ENCODE results near the gene INPP5A.
"Not testable (repeated sequence)": the region's sequence is repeated elsewhere in the genome, so short reads cannot be mapped to it uniquely, and the experiment has no call there.

INPP5A gene

DNA sequence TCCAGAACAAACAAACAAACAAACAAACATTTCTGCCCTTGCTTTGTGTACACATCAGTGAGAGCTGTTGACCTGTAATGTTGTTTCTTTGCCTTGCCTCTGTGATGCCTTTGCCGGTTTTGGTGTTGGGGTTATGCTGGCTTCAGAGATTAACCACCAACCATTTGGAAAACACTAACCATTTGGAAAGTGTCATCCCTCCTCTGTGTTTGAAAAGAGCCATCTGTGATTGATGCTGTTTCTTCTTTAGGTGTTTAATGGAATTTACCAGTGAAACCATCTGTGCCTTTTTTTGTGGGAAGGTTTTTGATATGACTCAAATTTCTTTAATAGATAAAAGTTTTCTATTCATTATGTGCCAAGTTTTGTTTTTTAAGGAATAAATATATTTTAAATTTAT is 46.5 kb downstream of the INPP5A start:
- DNase-seq: no peak

GRCh38 chr10:132585732-132586722 is 48.4 kb downstream of the INPP5A start:
- no peak for DNase-seq

DNA sequence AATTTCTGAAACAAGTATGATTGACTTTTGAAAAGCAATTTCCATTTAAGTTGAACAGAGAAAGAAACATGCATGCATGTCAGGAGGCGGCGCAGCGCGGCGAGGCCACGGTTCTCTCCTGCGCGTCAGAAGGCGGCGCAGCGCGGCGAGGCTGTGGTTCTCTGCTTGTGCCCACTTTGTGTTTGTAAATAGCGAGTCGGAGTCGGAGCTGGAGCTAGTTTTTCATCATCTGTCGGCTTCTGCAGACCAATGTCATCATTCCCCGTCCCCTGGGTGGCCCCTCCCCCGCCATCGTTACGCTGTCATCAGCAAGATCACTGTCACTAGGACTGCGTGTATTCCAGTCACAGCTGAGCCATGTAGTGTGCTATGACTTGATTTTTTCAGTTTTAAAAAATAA is 49.2 kb downstream of the INPP5A start:
- DNase-seq: no peak

DNA sequence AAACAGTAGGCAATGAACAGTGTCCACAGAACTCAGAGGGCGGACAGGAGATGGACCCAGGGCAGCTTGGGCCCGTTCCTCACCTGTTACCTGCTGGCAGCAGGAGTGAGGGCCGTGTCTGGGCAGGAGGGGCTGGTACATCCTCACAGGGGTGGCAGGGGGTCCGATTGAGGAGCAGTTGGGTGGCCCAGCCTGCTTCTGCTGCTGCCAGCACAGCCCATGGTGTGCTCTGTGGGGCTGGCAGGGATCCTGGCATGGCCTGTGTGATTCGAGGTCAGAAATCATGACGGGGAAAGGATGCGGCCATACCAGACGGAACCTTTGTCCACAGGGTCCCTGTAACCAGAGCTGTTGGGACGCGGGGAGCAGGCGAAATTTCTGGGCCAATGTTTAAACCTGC is 49.6 kb downstream of the INPP5A start:
- no peak for DNase-seq

DNA sequence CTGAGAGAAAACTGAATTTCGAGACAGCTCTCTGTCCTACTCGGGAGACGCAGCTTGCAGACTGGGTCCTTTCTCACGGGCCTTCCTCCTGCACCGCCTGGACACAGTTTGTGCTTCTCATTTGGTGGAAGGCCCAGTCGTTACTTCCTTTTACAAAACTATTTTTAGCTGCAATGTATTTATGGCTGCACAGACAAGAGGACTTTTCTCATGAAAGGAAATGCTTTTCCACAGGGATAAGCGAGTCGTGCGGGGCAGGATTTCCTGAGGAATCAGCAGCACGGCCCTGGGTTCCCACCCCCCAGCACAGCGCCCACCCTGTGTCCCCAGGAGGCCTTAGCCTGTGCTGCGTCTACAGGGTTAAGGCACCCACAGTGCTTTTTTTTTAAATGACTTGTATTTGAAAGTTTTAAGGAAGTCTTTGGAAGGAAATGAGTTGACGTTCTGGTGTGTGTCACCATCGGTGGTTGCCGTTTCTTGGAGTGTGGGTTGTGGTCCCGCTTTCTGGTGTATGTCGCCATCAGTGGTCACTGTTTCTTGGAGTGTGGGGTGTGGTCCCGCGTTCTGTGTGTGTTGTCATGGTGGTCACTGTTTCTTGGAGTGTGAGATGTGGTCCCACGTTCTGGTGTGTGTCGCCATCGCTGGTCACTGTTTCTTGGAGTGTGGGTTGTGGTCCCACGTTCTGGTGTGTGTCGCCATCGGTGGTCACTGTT is 50.9 kb downstream of the INPP5A start:
- no peak for DNase-seq

GRCh38 chr10:132589015-132589414 is 51.4 kb downstream of the INPP5A start:
- DNase-seq: no peak

GRCh38 chr10:132589681-132590080 is 52.1 kb downstream of the INPP5A start:
- no peak for DNase-seq

DNA sequence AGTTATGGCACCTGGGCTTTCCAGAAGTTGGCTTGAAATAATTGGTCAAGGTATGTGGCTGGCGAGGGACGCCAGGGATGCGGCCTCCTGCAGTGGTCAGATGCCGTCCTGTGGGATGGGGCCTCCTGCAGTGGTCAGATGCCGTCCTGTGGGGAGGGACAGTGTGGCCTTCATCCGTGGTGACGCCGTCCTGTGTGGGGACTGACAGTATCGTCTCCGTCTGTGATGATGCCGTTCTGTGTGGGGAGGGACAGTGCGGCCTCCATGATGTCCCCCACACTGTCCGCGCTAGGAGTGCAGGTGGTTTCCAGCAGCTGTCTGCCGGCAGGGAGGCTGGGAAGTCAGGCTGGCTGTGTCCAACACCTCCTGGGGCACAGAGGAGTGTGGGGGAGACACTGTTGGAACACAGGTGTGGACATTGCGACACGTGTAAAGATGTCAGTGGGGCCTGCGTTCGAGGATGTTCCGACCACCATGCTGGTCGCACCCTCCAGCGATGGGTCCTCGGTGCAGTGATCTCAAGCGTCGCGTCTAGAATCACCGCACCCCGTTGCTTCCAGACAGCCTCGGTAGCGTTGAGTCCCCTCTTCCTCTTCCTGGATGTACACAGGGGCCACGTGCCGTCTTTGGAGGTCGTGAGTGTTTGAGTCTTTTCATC is 52.6 kb downstream of the INPP5A start:
- DNase-seq: no peak

GRCh38 chr10:132590752-132591121 is 53.1 kb downstream of the INPP5A start:
- no peak for DNase-seq

DNA sequence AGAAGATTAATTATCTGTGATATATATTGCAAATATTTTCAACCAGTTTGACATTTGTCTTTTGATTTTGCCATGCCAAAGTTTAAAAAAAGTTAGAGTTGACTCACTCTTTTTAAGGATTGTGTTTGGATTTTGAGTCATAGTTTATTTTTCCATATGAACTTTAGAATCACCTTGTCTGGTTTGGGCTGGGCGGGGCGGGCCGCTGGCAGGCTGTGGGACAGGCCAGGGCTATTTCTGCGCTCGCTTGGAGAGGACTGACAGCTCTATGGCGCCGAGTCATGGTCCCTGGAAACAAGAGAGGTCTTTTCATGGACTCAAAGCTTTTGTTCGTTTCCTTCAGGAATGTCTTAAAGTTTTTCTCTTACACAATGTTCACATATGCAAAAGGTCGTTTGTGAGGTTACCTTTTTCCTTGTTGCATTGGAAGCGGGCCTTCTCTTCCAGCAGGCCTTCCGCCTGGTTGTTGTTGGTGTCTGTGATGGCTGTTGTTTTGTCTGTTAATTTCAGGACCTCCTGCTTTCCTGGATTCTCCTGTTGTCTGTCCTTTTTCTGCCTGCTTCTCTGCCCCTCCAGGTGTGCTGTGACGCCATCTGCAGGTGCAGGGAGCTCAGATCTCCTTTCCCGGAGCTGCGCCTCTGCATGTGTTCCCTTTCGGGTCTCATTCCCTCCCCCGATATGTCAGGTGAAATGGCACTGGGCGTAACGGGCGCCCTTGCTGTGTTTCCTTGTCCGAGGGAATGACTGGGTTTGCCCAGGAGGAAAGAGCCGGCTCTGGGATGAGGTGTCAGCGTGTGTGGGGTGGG is 53.8 kb downstream of the INPP5A start:
- no peak for DNase-seq

DNA sequence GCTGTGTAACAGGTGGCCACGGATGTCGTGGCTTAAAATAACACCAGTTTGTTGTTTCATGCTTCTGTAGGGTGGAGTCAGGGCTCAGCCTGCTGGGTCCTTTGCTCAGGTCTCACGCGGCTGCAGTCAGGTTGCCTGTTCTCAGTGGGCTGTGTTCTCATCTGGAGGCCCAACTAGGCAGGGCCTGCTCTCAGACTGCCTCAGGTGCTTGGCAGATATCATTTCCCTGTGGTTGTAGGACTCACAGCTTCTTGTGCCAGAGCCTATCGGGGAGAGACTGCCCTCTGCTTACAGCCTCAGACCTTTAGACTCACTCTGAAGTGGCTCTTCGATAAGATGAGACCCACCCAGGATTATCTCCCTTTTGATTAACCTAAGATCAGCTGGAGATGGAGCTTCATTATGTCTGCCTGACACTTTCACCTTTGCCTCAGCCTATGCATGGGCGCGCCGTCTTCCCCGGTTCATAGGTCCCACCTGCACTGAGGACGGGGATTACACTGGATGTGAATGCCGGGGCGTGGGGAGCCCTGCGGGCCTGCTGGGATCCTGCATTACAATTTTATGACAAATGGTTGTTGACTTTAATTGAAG is 55.3 kb downstream of the INPP5A start:
- DNase-seq: no peak

DNA sequence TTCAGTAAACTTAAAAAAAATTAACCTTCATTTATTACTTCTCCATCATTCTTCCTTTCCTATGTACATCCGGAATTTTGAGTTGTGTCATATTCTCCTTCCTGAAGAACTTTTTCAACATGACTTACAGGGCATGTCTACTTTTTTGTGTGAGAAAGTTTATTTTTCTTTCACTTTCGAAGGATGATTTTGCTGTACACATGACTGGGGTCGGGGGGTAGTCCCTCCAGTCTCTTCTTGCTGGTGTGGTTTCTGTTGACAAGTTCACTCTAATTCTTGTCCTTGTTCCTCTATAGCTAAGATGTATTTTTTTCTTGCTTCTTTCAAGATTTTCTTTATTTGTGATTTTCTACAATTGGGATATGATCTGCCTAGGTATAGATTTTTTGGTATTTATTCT is 55.8 kb downstream of the INPP5A start:
- DNase-seq: no peak

DNA sequence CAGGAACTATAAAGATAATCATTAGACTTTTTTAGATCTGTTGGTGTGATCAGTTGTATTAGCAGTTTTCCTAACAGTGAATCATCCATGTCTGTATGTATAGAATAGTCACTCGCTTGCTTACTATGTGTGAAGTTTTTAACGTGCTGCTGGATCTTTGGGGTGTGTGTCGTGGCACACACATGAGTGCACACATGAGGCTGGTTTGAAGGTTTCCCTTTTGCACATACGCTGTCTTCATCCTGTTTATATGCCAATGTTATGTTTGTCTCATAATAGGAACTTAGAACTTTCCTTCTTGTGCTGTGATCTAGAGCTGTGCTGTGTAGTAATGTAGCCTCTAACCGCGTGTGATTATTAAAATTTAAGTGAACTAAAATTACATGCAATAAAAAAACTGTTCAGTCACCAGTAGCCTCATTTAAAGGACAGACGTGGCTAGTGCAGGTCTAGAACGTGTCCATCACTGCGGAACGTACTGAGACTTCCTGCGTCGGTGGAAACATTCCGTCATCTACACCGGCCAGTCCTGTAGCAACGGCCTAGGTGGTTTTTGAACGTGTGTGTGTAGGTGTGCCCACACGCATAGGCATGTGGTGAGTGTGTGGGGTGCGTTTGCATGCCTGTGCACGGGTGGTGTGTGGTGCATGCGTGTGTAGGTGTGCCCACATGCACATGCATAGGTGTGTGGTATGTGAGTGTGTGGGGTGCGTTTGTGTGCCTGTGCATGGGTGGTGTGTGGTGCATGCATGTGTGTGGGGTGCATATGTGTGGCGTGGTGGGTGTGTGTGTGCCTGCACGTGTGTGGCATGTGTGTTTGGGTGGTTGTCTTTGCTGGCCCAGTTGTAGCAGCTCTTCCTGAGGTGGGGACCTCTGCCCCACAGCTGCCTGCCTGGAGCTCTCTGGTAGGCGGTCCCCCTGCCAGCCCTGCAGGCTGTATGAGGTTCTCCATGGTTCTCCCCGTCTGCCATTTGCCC is 56.6 kb downstream of the INPP5A start:
- DNase-seq: no peak

GRCh38 chr10:132595021-132595420 is 57.4 kb downstream of the INPP5A start:
- no peak for DNase-seq

DNA sequence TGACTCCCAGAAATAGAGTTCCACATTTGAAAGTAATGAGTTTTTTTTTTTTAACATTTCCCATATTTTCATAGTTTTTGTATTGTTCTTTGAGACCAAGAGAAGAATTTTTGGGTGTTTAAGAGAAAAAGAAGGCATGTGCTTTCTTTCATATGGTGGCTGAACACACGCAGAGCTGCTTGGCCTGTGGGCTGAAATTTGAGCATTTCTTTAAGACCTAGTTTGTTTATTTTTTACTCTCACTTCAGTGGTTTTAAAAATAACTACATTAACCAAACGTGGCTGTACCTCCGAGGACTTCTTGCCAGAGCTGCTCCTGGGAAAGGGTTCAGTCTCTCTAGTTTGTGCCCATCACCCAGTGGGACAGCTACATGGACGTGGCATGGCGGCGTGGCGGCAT is 58.3 kb downstream of the INPP5A start:
- no peak for DNase-seq

- no peak for DNase-seq
Measured at GRCh38 chr10:132596742-132597279, 59.2 kb downstream of the INPP5A start.

DNA sequence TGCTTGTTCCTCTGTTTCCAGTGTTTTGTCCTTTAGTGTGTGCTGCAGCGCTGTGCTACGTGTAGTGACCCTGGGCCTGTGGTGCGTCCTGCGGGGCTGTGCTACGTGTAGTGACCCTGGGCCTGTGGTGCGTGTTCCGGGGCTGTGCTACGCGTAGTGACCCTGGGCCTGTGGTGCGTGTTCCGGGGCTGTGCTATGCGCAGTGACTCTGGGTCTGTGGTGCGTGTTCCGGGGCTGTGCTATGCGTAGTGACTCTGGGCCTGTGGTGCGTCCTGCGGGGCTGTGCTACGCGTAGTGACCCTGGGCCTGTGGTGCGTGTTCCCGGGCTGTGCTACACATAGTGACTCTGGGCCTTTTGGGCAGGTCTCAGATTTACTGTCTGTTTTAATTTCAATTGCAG is 60.1 kb downstream of the INPP5A start:
- DNase-seq: no peak

DNA sequence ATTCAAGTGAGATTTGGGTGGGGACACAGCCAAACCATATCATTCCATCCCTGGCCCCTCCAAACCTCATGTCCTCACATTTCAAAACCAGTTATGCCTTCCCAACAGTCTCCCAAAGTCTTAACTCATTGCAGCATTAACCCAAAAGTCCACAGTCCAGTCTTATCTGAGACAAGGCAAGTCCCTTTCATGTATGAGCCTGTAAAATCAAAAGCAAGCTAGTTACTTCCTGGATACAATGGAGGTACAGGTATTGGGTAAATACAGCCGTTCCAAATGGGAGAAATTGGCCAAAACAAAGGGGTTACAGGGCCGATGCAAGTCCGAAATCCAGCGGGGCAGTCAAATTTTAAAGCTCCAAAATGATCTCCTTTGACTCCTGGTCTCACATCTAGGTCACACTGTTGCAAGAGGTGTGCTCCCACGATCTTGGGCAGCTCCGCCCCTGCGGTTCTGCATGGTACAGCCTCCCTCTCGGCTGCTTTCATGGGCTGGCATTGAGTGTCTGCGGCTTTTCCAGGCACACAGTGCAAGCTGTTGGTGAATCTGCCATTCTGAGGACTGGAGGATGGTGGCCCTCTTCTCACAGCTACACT is 61.5 kb downstream of the INPP5A start:
- not testable (repeated sequence) for DNase-seq

DNA sequence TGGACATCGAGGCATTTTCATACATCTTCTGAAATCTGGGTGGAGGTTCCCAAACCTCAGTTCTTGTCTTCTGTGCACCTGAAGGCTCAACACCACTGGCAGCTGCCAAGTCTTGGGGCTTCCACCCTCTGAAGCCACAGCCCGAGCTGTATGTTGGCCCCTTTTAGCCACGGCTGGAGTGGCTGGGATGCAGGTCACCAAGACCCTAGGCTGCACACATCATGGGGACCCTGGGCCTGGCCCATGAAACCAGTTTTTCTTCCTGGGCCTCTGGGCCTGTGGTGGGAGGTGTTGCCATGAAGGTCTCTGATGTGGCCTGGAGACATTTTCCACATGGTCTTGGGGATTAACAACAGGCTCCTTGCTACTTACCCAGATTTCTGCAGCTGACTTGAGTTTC is 62.1 kb downstream of the INPP5A start:
- DNase-seq: no peak

DNA sequence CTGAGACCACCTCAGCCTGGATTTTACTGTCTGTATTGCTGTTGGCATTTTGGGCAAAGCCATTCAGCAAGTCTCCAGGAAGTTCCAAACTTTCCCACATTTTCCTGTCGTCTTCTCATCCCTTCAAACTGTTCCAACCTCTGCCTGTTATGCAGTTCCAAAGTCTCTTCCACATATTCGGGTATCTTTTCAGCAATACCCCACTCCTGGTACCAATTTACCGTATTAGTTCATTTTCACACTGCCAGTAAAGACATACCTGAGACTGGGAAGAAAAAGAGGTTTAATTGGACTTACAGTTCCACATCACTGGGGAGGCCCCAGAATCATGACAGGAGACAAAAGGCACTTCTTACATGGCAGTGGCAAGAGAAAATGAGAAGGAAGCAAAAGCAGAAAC is 62.8 kb downstream of the INPP5A start:
- DNase-seq: no peak
